ENCODE results near the gene PUM1. TPM values are rescaled to one million over a fixed set of nuclear protein-coding genes. Genes with fewer than 3 reads are reported as not detected.

The PUM1 gene
- total and polyA plus RNA-seq, 2 of the 8 experiments (the other 6 are each of a cell fraction or from before 2014, with no cell fraction given) = 122 to 177 TPM

DNA sequence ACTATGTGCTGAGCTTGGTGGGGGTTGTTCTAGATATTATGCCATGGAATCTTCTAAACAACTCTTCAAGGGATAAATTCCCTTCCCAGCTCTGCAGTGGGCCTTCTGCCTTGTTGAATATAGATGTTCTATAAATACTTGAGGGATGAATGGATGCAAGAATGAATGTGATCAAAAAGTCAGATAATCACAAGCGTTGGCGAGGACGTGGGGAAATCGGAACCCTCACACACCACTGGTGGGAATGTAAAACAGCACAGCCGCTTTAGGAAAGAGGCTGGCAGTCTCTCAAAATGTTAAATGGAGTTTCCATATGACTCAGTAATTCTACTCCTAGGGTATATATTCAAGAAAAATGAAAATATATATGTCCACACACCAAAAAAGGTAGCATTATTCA is 176.0 kb downstream of the PUM1 start:
- H2BK12ac ChIP-seq (ENCODE audit: low read depth, low read length) = no peak overlapping the region
- H3K9me3 ChIP-seq (ENCODE audit: insufficient read depth in 2 of 2, low read depth in 1 of 2, low read length in 1 of 2) = no peaks in the 10 kb centered on the region
- no peaks in the 10 kb centered on the region; a peak in 1 of 4 replicates for H3K79me2 ChIP-seq (ENCODE audit: control insufficient read depth in 1 of 2, insufficient read depth in 2 of 2, low read length in 2 of 2)
- H2BK120ac ChIP-seq (replicated peaks; ENCODE audit: low read depth, low read length) = no peak overlapping the region
- peaks cover 0 to 2% (median 0%) of the 10 kb centered on the region in 4 experiments; a peak in 1 of 7 replicates for H3K27me3 ChIP-seq (replicated peaks in 1 of 4; ENCODE audit: control insufficient read depth in 3 of 4, extremely low read depth in 1 of 4, insufficient read depth in 3 of 4, low read length in 3 of 4)
- H3K79me1 ChIP-seq (ENCODE audit: low read depth, low read length) = peaks cover 4% of the 10 kb centered on the region
- no peak overlapping the region for H2AK5ac ChIP-seq (ENCODE audit: low read depth, low read length)
- no peak overlapping the region; the same call in 1 of the 2 replicates for H4K8ac ChIP-seq (ENCODE audit: extremely low read depth, insufficient read depth, low read length)
- H3K4me3 ChIP-seq (ENCODE audit: extremely low read depth in 1 of 4, insufficient read depth in 2 of 4, low read depth in 3 of 4, low read length in 4 of 4) = no peak overlapping the region
- no peak overlapping the region for H3K9ac ChIP-seq (replicated peaks in 1 of 4; ENCODE audit: extremely low read depth in 1 of 4, low read depth in 3 of 4, low read length in 3 of 4)
- CTCF ChIA-PET (ENCODE audit: partially characterized antibody) = interaction anchor here (0.7 to 2.4 kb wide), 6 partner anchors 9 to 809 kb away, joined by 3 to 9 read pairs (median 3); no protein-coding TSS in a partner anchor
- H3K36me3 ChIP-seq (ENCODE audit: control insufficient read depth in 2 of 4, insufficient read depth in 4 of 4, low read length in 3 of 4) = no peaks in the 10 kb centered on the region
- no peak overlapping the region for H2BK5ac ChIP-seq (ENCODE audit: low read depth, low read length)
- no peak overlapping the region for H4K5ac ChIP-seq (ENCODE audit: insufficient read length, low read depth, low read length)
- H3K4ac ChIP-seq (replicated peaks; ENCODE audit: insufficient read length, low read depth, low read length) = no peak overlapping the region
- no peak overlapping the region for H2BK20ac ChIP-seq (ENCODE audit: low read length)
- 96% methylated on average over 5 of the region's 5 CpGs; no CpG with 5 or more reads in 1 of the 2 experiments for WGBS, 2 experiments (ENCODE audit: extremely low coverage in 1 of 2, insufficient coverage in 1 of 2, insufficient read length in 1 of 2, insufficient replicate concordance in 2 of 2, low coverage in 1 of 2, low lambda C conversion rate in 2 of 2, missing lambda C conversion rate in 1 of 2)
- no peak overlapping the region for H3K27ac ChIP-seq (ENCODE audit: low read depth, low read length)
- POLR2A ChIA-PET (ENCODE audit: partially characterized antibody) = interaction anchor here (1.2 to 1.8 kb wide), 3 partner anchors 9 to 36 kb away, joined by 4 to 6 read pairs (median 5); no protein-coding TSS in a partner anchor
- no peak overlapping the region for H3K23ac ChIP-seq (ENCODE audit: insufficient read length)
- peaks cover 6% of the 10 kb centered on the region; the same call in 1 of the 2 replicates for H3K23me2 ChIP-seq (ENCODE audit: low read depth, low read length)
- peaks cover 9 to 27% (median 17%) of the 10 kb centered on the region in 4 experiments for H3K4me1 ChIP-seq (replicated peaks in 1 of 4; ENCODE audit: control insufficient read depth in 3 of 4, insufficient read depth in 4 of 4, low read length in 3 of 4)
- no peak overlapping the region for H3K56ac ChIP-seq (replicated peaks; ENCODE audit: insufficient read length, low read depth, low read length)
- H3K4me2 ChIP-seq (ENCODE audit: insufficient read depth in 1 of 2, low read depth in 2 of 2, low read length in 2 of 2) = no peak overlapping the region
- H2AFZ ChIP-seq (ENCODE audit: low read length) = no peak overlapping the region
- FAIRE-seq (no peak), DNase-seq (ENCODE audit: low read depth in 1 of 2, low spot score in 2 of 2) (no peak)
- no peak overlapping the region for H2BK15ac ChIP-seq (ENCODE audit: low read length)
- no peak overlapping the region for H4K91ac ChIP-seq (replicated peaks; ENCODE audit: insufficient read length, low read length)
- peaks cover 0 to 18% of the 10 kb centered on the region in 2 experiments for H4K20me1 ChIP-seq (replicated peaks in 1 of 2; ENCODE audit: control insufficient read depth in 1 of 2, insufficient read depth in 2 of 2, low read length in 2 of 2)
- H3K14ac ChIP-seq (ENCODE audit: insufficient read length) = no peak overlapping the region
- no peak overlapping the region for H3K18ac ChIP-seq (ENCODE audit: extremely low read depth, low read length)
- TF ChIP-seq HDAC2 (IDR thresholded peaks at IDR 0.05; ENCODE audit: borderline replicate concordance in 1 of 2, low read depth in 2 of 2, low read length in 2 of 2) = no peak
- no peak for TF ChIP-seq PHF8 (conservative IDR thresholded peaks at IDR 0.05; ENCODE audit: low read depth, low read length)
- TF ChIP-seq ZNF274 (IDR thresholded peaks at IDR 0.05; ENCODE audit: borderline replicate concordance, extremely low read depth, low read length) = no peak
- no peak for TF ChIP-seq CBX5 (IDR thresholded peaks at IDR 0.05; ENCODE audit: low read depth, low read length)
- TF ChIP-seq RAD21 (IDR thresholded peaks at IDR 0.05 in 1 of 2, conservative IDR thresholded peaks at IDR 0.05 in 1 of 2; ENCODE audit: low read depth in 2 of 2, low read length in 2 of 2) = no peak
- no peak for TF ChIP-seq SAP30 (IDR thresholded peaks at IDR 0.05; ENCODE audit: insufficient read depth, insufficient replicate concordance, low read length)
- TF ChIP-seq SP2 (IDR thresholded peaks at IDR 0.05; ENCODE audit: low read length) = no peak
- no peak for TF ChIP-seq BCL11A (IDR thresholded peaks at IDR 0.05; ENCODE audit: low read depth in 2 of 2, low read length in 2 of 2)
- no peak for TF ChIP-seq POLR2A (IDR thresholded peaks at IDR 0.05; ENCODE audit: control extremely low read depth in 1 of 2, low read depth in 2 of 2, low read length in 2 of 2)
- no peak for TF ChIP-seq MAFK (IDR thresholded peaks at IDR 0.05; ENCODE audit: low read depth, low read length)
- no peak for TF ChIP-seq NANOG (IDR thresholded peaks at IDR 0.05; ENCODE audit: insufficient read depth, low read depth, low read length, poor library complexity, severe bottlenecking)
- TF ChIP-seq BACH1 (IDR thresholded peaks at IDR 0.05; ENCODE audit: low read length) = no peak
- TF ChIP-seq, protein P1, sequence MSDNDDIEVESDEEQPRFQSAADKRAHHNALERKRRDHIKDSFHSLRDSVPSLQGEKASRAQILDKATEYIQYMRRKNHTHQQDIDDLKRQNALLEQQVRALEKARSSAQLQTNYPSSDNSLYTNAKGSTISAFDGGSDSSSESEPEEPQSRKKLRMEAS (IDR thresholded peaks at IDR 0.05) = no peak

All from H1 (cell line).